GM12892 (cell line): ENCODE measurements around the gene CCDC136.

Experiments
- DNase-seq: peaks from one replicate; pipeline ENCODE4 v3.0.0; 2011; ENCODE audit not compliant: insufficient read length
- FAIRE-seq: peaks from 2 replicates; lab custom pipeline; 2011; peaks lifted over from hg19 to GRCh38; lab: Jason Lieb, UNC
- POLR2A ChIP-seq: IDR thresholded peaks from 2 replicates; pipeline ENCODE4 v1.6.1; 2011; ENCODE audit warnings: low read depth, low read length, control low read depth
- POLR2AphosphoS5 ChIP-seq: IDR thresholded peaks from 2 replicates; pipeline ENCODE4 v1.6.1; 2011; ENCODE audit warnings: low read depth, low read length, control low read depth
- TAF1 ChIP-seq: IDR thresholded peaks from 2 replicates; pipeline ENCODE4 v1.6.1; 2011; ENCODE audit warnings: low read depth, mild to moderate bottlenecking, control low read depth, low read length, borderline replicate concordance

The CCDC136 gene

DNA sequence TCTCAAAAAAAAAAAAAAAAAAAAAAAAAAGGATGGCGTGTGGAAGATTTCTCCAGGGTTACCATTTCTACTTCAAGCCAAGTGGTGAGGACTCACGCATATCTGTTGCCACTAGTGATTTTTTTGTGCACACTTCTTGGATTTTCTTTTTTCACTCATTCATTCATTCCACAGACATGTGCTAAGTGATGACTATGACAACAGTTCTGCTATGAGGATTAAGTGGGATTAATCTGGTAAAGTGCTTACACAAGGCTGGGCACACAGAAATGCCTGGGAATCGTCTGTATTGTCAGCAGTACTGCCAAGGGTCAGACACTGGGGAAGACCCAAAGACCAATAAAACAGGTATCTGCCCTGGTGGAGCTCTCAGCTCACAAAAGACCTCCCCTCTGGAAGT, 9.9 kb upstream of the CCDC136 start:
- FAIRE-seq, result no peak

DNA sequence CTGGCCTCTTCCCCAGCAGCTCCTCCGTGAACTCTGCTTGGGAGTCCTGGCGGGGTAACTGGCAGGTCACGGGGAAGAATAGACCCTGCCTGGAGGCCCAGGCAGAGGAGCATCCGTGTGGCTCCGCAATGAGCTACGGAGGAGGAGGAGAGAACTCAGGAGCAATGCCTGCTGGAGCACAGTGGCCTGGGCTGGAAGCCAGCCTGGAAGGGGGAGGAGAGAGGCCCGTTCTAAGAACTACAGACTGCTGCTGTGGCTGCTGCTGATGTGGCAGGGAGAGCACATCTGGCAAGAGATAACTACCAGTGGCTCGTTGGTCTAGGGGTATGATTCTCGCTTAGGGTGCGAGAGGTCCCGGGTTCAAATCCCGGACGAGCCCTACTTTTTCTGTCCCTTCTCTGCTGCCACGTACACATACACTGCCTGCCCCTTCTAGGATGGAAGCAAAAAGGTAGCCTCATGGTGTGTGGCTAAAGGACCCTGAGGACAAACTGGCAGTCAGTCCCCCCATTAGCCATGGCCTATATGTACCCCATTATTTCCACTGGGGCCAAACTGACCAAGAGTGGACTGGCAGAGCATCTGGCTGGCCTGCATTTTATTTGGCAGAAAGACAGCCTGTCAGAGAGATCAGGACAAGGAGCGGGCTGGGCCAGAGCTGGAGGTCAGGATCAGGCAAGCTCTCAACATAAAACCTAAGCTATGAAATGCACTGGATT, 8.5 kb upstream of the CCDC136 start:
- DNase-seq (no peak), FAIRE-seq (no peak)
- TF ChIP-seq TAF1 (no peak), POLR2A (no peak), POLR2AphosphoS5 (no peak)

More for the DNA sequence above, 9.9 kb upstream of the CCDC136 start:
- TF ChIP-seq POLR2AphosphoS5 (no peak), TAF1 (no peak), POLR2A (no peak)
- DNase-seq, result no peak

DNA sequence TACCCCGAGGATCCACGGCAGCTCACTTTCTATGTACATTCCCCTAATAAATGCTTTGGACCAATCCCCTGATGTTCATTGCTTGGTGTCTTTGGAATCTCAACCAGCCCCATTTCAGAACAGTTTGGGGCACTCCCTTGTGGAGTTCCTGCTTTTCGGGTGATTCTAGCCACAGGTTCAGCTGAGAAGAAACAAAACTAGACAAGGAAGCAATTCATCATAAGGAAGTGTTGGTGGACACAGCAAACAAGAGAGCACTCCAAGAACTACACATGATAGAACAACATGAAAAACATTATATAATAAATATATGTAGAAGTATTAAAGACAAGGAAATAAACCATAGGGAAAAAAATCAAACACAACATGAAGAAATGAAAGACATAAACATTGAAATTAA, 6.0 kb upstream of the CCDC136 start:
- no peak for TF ChIP-seq POLR2A
- TF ChIP-seq POLR2AphosphoS5, result no peak
- no peak for TF ChIP-seq TAF1

DNA sequence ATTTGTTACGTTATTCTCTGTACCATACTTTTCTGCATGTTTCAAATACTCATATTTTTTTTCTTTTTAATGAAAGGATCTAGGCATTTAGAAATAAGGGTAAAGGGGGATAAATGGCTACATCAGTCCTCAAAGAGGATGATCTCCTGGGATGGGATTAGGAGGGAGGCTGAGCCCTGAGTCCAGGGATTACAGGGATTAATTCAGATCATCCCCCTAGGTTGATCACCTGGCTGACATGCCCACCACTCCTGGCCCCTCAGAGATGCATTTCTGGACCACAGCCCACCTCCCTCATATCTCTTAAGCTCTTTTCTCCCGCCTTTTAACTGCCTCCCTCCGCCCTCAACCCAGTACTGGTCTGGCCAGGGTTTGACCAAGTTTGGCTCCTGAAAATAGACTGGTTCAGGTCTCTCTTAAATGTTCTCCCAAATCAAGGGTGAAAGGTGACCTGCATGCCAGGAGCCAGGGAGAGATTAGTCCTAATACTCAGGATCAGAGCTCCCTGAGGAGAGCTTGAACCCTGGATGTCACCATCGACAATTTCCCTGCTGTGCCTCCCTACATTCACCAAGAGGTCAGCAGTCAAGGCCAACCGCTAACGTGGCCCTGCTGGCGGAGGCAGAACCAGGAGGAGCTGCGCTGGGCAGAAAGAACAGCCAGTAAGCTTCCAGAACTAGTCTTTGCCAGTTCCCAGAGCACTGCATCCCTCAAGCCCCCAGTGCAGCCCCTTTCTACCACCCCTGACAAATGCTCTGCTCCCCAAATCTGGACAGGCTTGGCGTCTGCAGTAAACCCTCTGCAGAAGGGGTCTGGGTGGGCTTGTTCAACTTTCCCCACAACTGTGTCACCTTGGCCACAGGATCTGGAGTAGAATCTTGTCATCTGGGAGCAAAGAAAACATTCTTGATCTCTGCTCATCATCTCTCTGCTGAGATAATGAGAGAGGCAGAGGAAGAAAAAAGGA, 3.0 kb upstream of the CCDC136 start:
- FAIRE-seq (no peak), DNase-seq (no peak)
- TF ChIP-seq TAF1, result no peak
- TF ChIP-seq POLR2AphosphoS5, result no peak
- no peak for TF ChIP-seq POLR2A

More for the DNA sequence above, 6.0 kb upstream of the CCDC136 start:
- FAIRE-seq (no peak), DNase-seq (no peak)

DNA sequence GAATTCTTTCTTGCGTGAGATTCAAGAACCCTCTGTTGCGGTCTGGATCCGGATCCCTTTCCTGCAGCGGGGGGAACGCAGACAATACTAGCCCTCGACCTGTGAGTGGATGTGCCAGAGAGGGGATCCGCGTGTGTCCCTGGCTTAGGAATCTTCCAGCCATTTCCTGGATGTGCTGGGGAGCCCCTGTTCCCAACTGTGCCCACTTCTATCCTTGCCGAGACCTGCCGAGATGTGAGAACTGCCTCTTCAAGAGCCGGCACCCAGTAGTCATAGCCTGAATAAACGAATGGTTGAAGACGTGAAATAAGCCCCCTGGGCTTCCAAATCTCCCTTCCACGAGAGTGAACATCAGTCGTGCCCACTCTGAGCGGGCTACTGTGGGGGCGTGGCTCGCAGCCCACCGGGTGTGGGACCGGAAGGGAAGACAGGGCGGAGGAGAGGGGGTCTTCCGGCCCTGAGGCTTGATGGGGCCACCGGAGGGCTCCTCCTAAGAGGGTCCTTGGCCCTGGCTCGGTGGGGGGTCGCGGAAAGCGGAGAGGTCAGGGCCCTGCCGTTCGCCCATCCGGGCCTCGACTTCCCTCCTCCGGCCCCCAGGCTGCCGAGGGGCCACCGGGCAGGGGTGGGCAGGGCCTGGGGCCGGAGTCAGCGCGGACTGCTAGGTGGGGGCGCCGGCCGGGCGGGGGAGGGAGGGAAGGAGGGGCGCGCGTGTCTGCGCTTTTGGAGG, 1.3 kb upstream of the CCDC136 start:
- no peak for TF ChIP-seq POLR2AphosphoS5
- TF ChIP-seq POLR2A, result no peak
- TF ChIP-seq TAF1, result no peak
- no peak for DNase-seq
- no peak for FAIRE-seq

DNA sequence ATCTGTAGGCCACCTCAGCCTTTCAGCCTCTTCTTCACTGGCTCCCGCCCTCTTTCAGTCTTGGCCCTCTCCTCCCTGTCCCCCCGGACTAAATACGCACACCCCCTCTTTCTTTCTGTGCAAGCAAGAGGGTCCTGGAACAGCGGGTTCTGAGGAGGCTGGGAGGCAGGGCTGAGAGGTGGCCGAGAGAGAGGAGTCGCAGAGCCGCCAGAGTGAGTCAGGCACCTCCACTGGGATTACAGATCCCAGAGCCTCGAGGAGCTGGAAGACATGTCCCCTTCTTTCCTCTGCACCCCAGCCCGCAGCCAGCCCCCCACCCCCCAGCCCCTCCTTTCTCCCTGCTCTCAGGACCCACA, 182 bp downstream of the CCDC136 start:
- TF ChIP-seq POLR2AphosphoS5, result no peak
- no peak for TF ChIP-seq TAF1
- TF ChIP-seq POLR2A, result no peak
- FAIRE-seq (no peak), DNase-seq (no peak)

DNA sequence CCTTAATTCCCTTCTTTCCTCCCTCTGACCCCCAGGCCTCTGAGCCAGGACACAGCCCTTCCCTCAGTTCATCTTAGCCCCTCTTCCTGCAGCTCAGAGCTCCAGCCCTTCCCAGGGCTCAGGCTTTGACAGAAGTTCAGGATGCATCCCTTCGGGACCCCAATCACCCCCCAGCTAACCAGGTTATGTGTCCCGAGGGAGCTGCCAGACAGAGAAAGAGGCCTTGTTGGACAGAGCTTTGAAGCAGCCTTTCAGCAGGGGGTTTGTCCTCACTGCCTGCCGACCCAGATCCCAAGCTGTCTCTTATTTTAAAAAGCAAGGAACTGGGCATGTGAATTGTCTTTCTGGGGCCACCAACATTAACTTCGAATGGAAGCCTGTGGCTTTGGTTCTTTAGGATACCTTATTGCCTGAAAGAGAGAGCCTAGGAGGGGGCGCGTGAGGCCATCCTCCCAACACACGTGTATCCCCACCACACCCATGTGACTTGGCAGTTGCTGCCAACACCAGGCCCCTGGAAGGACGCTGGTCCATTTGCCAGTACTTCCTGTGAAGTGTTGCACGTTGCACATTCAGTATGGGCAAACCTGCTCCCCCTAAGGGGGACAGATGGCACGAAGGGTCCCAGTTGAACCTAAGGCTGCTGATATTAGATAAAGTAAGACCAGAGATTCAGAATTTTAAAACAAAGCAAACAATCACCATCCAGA, 858 bp downstream of the CCDC136 start:
- TF ChIP-seq POLR2A (no peak), POLR2AphosphoS5 (no peak), TAF1 (no peak)
- DNase-seq, result no peak
- no peak for FAIRE-seq

DNA sequence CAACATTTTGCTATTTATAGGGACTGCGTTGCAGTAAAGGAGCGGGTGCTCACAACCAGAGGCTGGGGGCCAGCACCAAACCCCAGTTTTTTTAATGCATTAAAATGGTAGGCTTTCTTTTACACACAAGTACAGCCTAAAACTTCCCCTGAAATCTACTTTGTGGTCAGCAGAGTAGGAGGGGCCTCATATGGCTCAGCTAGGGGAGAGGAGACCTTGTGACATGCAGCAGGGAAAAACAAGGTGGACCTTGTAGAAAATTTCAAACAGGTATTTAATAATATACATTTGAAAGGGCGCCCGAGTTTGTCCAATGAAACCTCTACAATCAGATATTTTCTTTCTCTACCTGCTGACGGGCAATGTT, 1.4 kb downstream of the CCDC136 start:
- TF ChIP-seq POLR2AphosphoS5 (no peak), TAF1 (no peak), POLR2A (no peak)
- DNase-seq, result no peak
- FAIRE-seq, result no peak

DNA sequence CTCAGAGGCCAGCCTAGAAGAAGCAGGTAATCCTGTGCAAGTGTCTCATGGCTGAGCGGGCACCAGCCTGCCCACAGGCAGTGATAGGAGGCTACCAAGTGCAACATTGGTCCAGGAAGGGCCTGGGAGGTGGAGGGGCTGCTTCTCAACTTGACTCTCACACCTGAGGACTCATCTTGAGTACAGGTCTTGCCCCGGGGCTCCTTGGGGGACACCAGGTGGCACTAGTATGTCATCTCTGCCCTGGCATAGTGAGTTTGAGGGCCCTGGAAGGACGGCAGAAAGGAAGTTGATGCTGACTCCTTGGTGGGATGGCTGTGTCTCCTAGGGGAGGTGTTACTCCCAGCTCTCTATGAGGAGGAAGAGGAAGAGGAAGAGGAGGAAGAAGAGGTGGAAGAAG, 2.3 kb downstream of the CCDC136 start:
- DNase-seq, result no peak
- TF ChIP-seq POLR2A (no peak), POLR2AphosphoS5 (no peak), TAF1 (no peak)
- no peak for FAIRE-seq

DNA sequence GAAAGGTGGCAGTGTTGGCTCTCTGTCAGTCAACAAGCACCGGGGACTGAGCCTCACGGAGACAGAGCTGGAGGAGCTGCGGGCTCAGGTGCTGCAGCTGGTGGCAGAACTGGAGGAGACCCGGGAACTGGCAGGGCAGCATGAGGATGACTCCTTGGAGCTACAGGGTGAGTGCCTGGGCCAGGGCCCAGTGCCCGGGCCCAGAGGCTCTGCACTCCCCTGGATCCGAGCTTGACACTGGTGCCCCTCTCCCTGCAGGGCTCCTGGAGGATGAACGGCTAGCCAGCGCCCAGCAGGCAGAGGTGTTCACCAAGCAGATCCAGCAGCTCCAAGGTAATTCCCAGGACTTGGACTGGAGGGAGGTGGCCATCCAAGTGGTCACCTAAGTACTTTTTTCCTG, 2.7 kb downstream of the CCDC136 start:
- DNase-seq, result no peak
- no peak for TF ChIP-seq POLR2AphosphoS5
- no peak for TF ChIP-seq POLR2A
- TF ChIP-seq TAF1, result no peak
- no peak for FAIRE-seq

DNA sequence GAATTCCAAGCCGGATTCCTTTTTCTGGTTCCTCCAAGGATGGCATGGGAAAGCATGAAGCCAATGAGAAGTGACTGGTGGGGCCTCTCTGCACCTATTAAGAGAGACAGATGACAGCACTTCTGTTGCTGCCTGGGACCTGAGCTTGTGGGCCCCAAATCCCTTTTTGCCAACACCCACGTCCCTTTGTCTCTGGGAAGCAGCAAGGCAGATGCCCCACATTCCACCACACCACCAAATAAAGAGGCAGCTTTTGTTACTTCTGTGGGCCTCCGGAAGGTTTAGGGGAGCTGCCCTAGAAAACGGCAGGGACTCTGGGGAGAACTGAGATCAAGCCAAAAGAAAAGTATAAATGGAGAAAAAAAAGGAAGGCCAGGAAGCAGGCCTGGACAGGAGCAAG, 3.4 kb downstream of the CCDC136 start:
- no peak for DNase-seq
- FAIRE-seq, result no peak
- TF ChIP-seq TAF1 (no peak), POLR2A (no peak), POLR2AphosphoS5 (no peak)
